AG10803 (cell line): ENCODE measurements around the gene ZNF598.

Source experiments
- DNase-seq: peaks from one replicate; pipeline ENCODE4 v3.0.0; 2010; ENCODE audit warnings: low read depth
- H3K4me3 ChIP-seq: 2 replicates; pipeline ENCODE4 v1.5.1; 2011; ENCODE audit warnings: mild to moderate bottlenecking, low read length, control low read depth
- CTCF ChIP-seq: conservative IDR thresholded peaks from 2 replicates; pipeline ENCODE4 v1.5.1; 2011; ENCODE audit warnings: mild to moderate bottlenecking, low read length, control low read depth, inconsistent platforms

The ZNF598 gene

GRCh38 chr16:2025878-2026460 lies 16.3 kb upstream of the ZNF598 start:
- H3K4me3 ChIP-seq = peak overlapping the region; percentile 55
- no peak for DNase-seq

GRCh38 chr16:2025251-2025650 lies 15.6 kb upstream of the ZNF598 start:
- H3K4me3 ChIP-seq = no peak overlapping the region
- no peak for TF ChIP-seq CTCF
- DNase-seq = no peak

More at GRCh38 chr16:2025878-2026460, 16.3 kb upstream of the ZNF598 start:
- no peak for TF ChIP-seq CTCF

- H3K4me3 ChIP-seq = no peak overlapping the region
- TF ChIP-seq CTCF = no peak
- DNase-seq = no peak
These were observed 14.4 kb upstream of the ZNF598 start for GRCh38 chr16:2024032-2024420.

- TF ChIP-seq CTCF = peak; percentile 86
- H3K4me3 ChIP-seq = peak overlapping the region; percentile 49
- DNase-seq = peak; percentile 77
These were observed 13.7 kb upstream of the ZNF598 start for GRCh38 chr16:2023092-2024031.

- DNase-seq = peak; percentile 32
- peak overlapping the region; percentile 49 for H3K4me3 ChIP-seq
- no peak for TF ChIP-seq CTCF
These were observed 13.1 kb upstream of the ZNF598 start for GRCh38 chr16:2022723-2023091.

- no peak overlapping the region for H3K4me3 ChIP-seq
- no peak for DNase-seq
- no peak for TF ChIP-seq CTCF
These were observed 10.6 kb upstream of the ZNF598 start for GRCh38 chr16:2019921-2020831.
